HG03354 (cell line): Measurements from ENCODE around the gene USH1G.

Source experiments
- ATAC-seq: cut with Tn5 transposase; IDR thresholded peaks from one replicate; pipeline ENCODE4 v1.9.1; 2021; ENCODE audit warnings: mild to moderate bottlenecking; ENCODE audit not compliant: unreplicated experiment, poor library complexity, severe bottlenecking

Gene USH1G

DNA sequence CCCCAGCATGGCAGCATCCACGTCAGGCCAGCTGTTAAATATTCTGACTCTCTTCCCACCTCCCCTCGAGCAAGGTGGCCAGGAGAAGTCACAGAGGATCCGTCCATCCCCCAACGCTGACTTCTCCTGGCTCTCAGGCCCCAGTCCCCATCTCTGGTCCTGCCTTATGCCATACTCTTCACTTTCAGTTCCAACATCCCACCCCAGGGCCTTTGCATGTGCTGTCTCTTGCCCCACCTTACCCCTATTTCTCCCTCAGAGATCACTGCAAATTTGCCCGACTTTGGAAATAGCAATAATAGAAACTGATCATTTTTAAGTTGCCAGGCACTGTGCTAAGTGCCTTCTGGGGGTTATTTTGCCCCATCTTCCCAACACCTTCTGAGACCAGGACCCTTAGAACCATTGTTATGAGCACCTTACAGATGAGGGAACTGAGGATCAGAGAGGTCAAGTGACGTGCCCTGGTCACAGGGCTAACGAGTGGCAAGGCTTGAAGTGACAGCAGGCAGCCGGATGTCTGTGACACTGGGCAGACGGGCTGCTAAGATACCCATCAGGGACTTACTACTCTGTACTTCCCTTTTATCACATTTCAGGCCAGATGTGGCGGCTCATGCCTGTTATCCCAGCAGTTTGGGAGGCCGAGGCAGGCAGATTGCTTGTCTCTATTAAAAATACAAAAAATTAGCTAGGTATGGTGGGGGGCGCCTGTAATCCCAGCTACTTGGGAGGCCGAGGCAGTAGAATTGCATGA, 31.8 kb upstream of the USH1G start:
- no peak for ATAC-seq

GRCh38 chr17:74954115-74954514, 31.1 kb upstream of the USH1G start:
- no peak for ATAC-seq

DNA sequence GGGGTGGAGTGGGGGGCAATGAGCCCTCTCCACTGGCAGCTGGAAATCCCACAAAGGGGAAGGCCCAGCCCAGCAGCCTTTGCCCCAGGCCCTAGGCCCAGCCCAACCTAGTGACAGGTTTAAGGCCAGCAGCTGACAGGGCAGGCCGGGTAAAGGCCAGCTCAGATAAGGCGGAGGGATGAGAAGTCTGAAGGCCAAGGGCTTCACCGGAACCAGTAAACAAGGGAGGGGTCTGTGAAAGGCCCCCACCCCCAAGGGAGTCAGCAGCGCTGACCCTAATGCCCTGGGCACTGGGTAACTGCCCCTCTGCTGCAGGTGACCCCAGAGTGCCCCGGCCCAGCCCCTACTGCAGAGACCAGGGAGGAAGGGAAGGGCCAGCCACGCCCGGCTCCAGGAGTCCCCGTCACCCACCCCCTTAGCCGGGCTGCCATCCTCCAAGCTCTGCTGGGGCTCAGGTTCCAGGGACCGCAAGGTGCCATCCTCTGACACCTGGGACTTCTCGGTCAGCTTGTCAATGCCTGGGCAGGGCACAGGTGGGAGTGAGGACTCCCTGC, 30.2 kb upstream of the USH1G start:
- no peak for ATAC-seq

DNA sequence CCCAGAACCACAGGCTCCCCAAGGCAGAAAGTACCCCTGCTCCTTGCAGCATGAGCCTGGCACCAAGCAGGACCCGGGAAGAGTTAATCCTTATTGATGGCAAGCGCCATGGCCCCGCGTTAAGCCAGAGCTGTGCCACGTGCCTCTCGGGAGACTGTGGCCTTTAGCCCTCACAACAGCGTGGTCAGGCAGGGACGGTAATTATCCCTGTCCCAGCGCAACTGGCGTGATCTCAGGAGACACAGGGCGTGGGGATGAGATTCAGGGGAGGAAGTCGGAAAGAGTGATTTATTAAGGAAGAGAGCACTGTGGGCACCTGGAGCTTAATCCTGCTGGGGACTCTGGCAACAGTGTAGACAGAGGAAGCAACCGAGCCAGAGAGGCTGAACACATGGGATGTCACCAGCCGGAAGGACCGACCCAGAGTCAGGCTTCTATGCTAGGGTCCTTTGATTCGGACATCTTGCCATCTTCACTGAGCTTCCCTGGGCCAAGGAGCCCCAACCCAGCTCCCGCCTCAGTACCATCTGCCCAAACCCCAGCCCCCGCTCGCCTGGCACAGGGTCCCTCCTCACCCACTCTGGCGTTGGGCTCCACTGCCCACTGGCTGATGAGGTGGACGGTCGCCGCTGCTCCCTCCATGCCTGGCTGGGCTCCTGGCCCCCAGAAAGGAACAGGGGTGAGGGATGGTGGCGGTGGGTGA, 29.5 kb upstream of the USH1G start:
- no peak for ATAC-seq

DNA sequence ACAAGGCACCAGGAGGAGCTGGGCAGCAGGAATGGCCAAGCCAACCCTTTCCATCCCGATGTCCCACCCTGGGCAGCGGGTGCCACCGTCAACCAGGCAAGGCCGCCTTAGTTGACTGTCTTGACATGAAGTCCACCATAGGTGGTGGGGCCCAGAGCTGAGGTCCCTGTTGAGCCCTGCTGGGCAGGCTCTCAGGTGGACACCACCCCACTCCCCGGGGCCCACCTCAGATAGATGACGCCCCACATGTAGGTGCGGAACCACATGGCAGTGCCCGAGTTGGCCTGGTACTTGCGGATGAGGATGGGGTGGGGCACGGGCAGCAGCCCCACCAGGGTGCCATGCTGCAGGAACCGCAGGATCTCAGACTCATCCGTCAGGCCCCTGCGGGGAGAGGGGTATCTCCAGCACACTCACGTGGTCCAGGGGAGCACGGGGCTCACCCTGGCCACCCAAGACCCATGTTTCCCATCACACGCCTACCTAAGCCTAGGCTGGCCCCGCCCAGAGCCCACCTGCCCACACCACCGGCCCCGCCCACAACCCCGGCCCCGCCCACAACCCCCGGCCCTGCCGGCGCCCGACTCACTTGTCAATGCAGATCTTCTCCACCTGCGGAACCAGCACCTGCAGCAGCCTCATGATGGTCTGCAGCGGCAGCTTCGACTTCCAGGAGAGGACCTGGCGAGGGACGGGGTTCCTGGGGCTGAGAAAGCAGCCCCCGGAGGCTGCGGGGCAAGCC, 28.8 kb upstream of the USH1G start:
- no peak for ATAC-seq

DNA sequence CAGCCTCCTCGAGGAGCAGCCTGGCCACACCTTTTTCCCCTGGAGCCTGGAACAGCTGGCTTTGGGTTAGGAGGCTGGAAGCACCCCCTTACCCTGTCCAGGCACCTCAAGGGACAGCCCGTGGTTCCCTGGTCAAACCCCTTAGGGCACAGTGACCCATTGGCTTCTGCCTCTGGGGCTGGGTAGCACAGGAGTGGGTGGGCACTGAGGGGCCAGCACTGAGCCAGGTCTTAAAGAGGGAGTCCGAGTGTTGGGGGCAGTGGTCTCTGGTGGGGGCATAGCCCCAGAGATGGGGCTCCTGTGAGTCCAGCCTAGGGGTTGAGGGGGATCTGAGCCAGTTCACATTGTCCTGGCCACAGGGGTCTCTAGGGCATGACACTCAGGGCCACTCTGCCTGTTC, 28.0 kb upstream of the USH1G start:
- ATAC-seq = no peak

DNA sequence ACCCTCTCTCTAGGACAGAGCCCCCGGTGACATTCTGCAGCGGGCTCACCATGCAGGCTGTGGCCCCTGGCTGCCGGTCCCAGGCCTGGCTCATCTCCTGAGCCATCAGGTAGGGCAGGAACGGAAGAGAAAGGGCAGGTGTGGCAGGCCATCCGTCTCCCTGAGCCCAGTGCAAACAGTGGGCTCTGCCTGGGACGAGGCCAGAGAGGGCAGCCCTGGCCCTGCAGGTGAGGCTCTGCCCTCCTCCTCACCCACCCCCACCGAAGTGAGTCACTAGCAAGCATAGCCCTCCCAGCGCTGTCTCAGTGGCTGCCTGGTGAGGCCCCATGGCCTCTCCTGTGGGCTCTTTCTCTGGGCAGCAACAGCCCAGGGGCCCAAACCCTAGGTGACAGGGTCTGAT, 27.2 kb upstream of the USH1G start:
- no peak for ATAC-seq

DNA sequence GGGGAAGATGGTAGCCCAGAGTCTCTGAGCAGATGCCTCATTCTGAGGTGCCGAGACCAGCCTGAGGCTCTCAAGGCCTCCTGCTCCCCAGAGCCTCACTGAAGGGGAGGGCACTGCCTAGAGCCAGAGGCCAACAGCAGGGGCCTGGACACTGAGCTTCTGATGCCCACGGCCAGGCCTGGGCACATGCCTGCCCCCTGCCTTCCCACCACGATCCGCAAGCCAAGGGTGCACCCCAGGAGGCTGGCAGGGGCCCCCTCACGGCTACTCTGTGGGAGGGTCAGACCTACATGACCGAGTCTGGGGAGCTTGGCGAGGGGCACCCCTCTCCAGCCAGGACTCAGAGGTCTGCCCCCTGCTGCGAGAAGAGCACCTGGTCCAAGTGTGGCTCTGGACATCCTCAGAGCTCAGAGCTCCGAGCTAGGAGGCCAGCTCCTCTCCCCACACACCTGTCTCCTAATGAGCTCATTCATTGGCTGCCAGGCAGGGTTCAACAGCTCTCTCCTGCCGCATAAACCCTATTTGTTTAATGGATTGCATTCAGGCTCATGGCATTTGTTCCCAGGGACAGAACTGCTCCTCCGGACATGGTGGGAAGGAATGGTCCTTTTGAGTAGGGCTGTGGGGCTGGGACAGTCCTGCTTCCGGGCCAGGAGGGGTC, 26.5 kb upstream of the USH1G start:
- no peak for ATAC-seq

- no peak for ATAC-seq
Measured at GRCh38 chr17:74947041-74947754, 24.1 kb upstream of the USH1G start.

DNA sequence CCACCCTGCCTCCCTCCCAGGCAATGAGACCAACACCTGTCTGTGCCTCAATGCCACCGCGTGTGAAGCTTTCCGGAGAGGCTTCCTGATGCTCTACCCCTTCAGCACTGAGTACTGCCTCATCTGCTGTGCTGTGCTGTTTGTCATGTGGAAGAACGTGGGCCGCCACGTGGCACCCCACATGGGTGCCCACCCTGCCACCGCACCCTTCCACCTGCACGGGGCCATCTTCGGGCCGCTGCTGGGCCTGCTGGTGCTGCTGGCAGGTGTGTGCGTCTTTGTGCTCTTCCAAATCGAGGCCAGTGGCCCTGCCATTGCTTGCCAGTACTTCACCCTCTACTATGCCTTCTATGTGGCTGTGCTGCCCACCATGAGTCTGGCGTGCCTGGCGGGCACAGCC, 23.6 kb upstream of the USH1G start:
- no peak for ATAC-seq

DNA sequence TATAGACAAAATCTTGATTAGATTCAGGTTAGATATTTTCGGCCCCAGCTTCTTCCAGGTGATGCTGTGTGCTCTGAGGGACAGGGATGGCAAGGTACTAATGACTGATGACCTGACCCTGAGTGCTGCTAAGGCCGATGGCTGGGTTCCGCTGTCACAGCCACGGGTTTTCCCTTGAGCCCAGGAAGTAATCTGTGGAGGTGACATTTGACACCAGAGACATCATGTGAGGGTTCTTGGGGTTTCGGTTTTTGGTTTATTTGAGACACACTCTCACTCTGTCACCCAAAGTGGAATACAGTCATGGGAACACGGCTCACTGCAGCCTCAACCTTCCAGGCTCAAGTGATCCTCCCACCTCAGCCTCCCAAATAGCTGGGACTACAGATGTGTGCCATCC, 22.5 kb upstream of the USH1G start:
- ATAC-seq = no peak

DNA sequence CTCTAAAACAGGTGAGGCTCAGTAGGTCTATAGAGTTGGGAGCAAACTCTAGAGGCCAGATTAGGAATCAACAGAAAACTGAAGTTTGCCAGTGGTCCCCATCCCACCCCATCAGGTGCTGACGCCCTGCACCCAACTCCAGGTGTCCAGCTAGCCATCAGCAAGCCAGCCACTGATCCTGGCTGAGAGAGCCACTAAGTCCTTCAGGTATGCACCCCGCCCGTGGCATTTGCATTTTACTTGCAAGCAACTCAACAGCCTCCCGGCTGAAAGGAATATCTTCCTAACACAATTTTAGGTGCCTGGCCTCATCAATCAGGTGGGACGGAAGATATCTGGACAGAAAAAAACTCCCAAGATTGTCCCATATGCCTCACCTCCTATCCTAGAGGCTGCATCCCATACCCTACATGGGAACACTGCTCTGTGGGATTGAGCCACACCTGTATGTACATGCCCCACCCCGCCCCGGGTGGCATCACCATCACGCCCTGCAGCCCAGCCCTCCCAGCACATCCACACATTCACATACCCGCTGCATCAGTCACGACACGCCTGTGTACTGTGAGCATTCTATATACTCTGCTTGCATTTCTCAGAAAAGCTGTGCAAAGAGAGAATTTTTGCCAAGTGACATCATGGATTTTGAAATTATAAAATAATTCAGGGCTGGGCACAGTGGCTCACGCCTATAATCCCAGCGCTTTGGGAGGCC, 20.9 kb upstream of the USH1G start:
- no peak for ATAC-seq

GRCh38 chr17:74941128-74941725, 18.2 kb upstream of the USH1G start:
- no peak for ATAC-seq

GRCh38 chr17:74939534-74939933, 16.5 kb upstream of the USH1G start:
- ATAC-seq = no peak

DNA sequence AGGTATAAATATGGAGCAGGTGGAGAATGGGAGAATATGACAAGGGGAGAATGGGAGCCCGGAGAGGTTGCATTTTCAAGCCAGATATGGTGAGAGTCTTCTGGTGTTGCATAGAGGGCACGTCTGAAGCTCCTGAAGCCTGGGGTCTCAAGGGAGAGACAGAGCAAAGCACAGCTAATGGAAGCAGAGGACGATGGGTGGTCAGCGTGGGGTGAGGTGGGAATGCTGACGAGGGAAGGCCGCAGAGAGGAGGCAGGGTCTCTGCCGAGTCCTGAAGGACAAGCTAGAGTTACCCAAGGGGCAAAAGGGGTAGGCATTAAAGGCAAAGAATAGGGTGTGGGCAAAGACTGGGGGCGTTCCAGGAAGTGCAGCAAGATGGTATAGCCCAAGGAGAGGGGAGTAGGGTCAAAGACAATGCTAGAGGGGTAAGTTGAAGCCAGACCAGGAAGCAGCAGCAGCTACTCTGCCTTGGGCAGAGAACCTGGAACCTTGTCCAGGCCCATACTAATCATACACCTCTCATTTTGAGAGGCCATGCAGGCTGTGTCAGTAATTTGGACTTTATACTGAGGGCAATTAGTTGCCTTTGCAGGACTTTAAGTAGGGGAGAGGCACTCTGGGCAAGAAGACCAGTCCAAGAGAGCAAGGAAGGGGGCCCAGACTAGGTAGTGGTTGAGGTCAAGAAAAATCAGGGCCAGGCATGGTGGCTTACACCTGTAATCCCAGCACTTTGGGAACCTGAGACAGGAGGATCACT, 15.3 kb upstream of the USH1G start:
- no peak for ATAC-seq

DNA sequence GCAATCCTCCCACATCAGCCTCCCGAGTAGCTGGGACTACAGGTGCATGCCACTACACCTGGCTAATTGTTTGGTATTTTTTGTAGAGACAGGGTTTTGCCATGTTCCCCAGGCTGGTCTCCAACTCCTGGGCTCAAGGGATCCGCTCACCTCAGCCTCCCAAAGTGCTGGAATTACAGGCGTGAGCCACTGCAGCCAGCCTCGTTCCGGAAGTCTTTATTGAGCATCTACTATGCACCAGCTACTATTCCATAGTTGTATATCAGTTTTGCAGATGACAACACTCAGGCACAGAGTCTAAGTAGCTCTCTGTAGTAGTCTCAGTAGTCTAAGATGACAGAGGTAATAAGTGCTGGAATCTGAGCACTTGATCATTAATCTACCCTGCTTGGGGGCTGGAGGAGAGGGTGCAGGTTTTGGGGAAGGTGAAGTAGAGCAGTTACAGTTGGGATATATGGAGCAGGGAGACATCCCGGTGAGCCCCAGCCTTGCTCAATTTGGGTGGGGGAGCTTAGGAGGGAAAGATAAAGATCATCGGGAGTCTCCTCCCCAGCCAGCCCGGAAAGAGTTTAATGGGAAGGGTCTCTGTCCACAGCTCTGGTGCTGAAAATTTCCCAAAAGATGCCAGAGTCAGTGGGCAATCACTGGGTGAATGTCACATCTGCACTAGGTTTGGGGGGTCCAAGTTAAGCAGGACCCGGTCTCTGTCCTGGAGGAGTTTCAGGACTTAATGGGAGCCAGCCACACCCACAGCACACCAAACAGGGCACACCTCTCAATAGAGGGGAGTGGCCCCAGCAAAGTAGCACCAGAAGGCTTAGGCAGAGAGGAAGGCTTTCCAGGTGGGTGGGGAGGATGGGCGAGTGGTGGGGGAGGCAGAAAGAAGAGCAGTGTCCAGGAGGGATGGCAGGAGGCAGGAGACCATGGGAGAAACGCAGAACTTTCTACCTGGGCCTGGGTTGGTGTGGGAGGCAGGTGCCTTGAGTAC, 14.3 kb upstream of the USH1G start:
- ATAC-seq = no peak

GRCh38 chr17:74936470-74936799, 13.4 kb upstream of the USH1G start:
- no peak for ATAC-seq
